A549 (cell line): ENCODE data around the gene REN. TPM values are rescaled to one million over a fixed set of nuclear protein-coding genes. Genes with fewer than 3 reads are reported as not detected.

Experiments
- ATAC-seq, 2 experiments: fragments of 200-7000 bp in 1 of 2; fragments of >200 bp in 1 of 2; cut with Nextera tagmentation in 1 of 2; cut with Tn5 transposase in 1 of 2; 3 replicates each; pipeline versions ENCODE4 v1.8.0 to v1.9.1; 2018 to 2020; ENCODE audit warnings: mild to moderate bottlenecking in 1 of 2, moderate library complexity in 1 of 2
- CTCF ChIA-PET: fragments of 300-600 bp; sonication (Branson Sonifier 250); formaldehyde crosslinking; extraction: SDS; loops from one replicate; lab custom pipeline; 2021; ENCODE audit warnings: antibody characterized with exemption, inconsistent platforms; lab: Yijun Ruan, JAX
- POLR2A ChIA-PET: fragments of 350-600 bp; formaldehyde crosslinking; extraction: SDS; loops from one replicate; lab custom pipeline; 2021; ENCODE audit warnings: antibody characterized with exemption, inconsistent platforms; lab: Yijun Ruan, JAX
- DNase-seq, 2 experiments: peaks; one replicate each; pipeline versions ENCODE4 v3.0.0 to v3.0.0-alpha.2; 2011 to 2016; ENCODE audit warnings: low read depth in 1 of 2, low spot score in 1 of 2
- FAIRE-seq: peaks from 2 replicates; lab custom pipeline; 2011; peaks lifted over from hg19 to GRCh38; lab: Jason Lieb, UNC
- H3K27ac ChIP-seq, 2 experiments: fragments of >200 bp; sonication (Bioruptor Twin); formaldehyde crosslinking; 3 replicates each; pipeline ENCODE4 v1.5.1; 2016 to 2017
- H3K4me1 ChIP-seq: fragments of >200 bp; sonication (Bioruptor Twin); formaldehyde crosslinking; 3 replicates; pipeline ENCODE4 v1.6.1; 2016
- H3K4me2 ChIP-seq: fragments of >200 bp; sonication (Bioruptor Twin); formaldehyde crosslinking; 3 replicates; pipeline ENCODE4 v1.6.1; 2016
- H3K4me3 ChIP-seq: fragments of >200 bp; sonication (Bioruptor Twin); formaldehyde crosslinking; 3 replicates; pipeline ENCODE4 v1.5.1; 2016
- H3K9me3 ChIP-seq: fragments of >200 bp; sonication (Bioruptor Twin); formaldehyde crosslinking; 3 replicates; pipeline ENCODE4 v1.6.1; 2016
- BCL3 ChIP-seq: fragments of >200 bp; sonication (Bioruptor Twin); formaldehyde crosslinking; IDR thresholded peaks from 3 replicates; pipeline ENCODE4 v1.6.1; 2016
- CBX2 ChIP-seq: fragments of 200-600 bp; sonication (generic); IDR thresholded peaks from 2 replicates; pipeline ENCODE4 v1.6.1; 2016; ENCODE audit warnings: low read depth, mild to moderate bottlenecking, borderline replicate concordance
- CEBPB ChIP-seq, 2 experiments: fragments of >200 bp in 1 of 2; sonication (Bioruptor Twin) in 1 of 2; formaldehyde crosslinking in 1 of 2; IDR thresholded peaks; 2 replicates each; pipeline ENCODE4 v1.6.1; 2012 to 2016
- CHD2 ChIP-seq: fragments of 150-350 bp; IDR thresholded peaks from 2 replicates; pipeline ENCODE4 v1.6.1; 2014; ENCODE audit warnings: low read length; ENCODE audit not compliant: partially characterized antibody
- EHF ChIP-seq: fragments of 250-450 bp; sonication (Bioruptor Pico); IDR thresholded peaks from 2 replicates; pipeline ENCODE4 v1.5.0; 2020; ENCODE audit warnings: mild to moderate bottlenecking
- EP300 ChIP-seq, 2 experiments: fragments of >200 bp; sonication (Bioruptor Twin); formaldehyde crosslinking; IDR thresholded peaks; 2 replicates in 1 of 2; 3 replicates in 1 of 2; pipeline ENCODE4 v1.6.1; 2016 to 2017
- ESRRA ChIP-seq: fragments of 150-350 bp; IDR thresholded peaks from 2 replicates; pipeline ENCODE4 v1.6.1; 2014; ENCODE audit warnings: mild to moderate bottlenecking, low read length, borderline replicate concordance
- FOSL2 ChIP-seq, 2 experiments: fragments of 450-650 bp in 1 of 2; fragments of >200 bp in 1 of 2; sonication (Bioruptor Twin) in 1 of 2; formaldehyde crosslinking; IDR thresholded peaks; 2 replicates each; pipeline versions ENCODE4 v1.5.0 to v1.6.1; 2016 to 2020; ENCODE audit warnings: mild to moderate bottlenecking in 1 of 2, moderate library complexity in 1 of 2
- HDAC2 ChIP-seq: fragments of 200-600 bp; sonication (generic); IDR thresholded peaks from 2 replicates; pipeline ENCODE4 v1.6.1; 2016
- HOXB13 ChIP-seq: fragments of 250-450 bp; sonication (Bioruptor Pico); IDR thresholded peaks from 2 replicates; pipeline ENCODE4 v1.5.0; 2020; ENCODE audit warnings: low read depth, mild to moderate bottlenecking, moderate library complexity
- JUN ChIP-seq, 2 experiments: fragments of >200 bp; sonication (Bioruptor Twin); formaldehyde crosslinking; IDR thresholded peaks; 2 replicates in 1 of 2; 3 replicates in 1 of 2; pipeline ENCODE4 v1.6.1; 2016 to 2017
- JUNB ChIP-seq: fragments of >200 bp; sonication (Bioruptor Twin); formaldehyde crosslinking; IDR thresholded peaks from 2 replicates; pipeline ENCODE4 v1.6.1; 2016
- KDM1A ChIP-seq: fragments of 200-600 bp; sonication (generic); IDR thresholded peaks from 2 replicates; pipeline ENCODE4 v1.6.1; 2016; ENCODE audit warnings: low read depth, mild to moderate bottlenecking
- KDM5A ChIP-seq: fragments of 200-600 bp; sonication (generic); IDR thresholded peaks from 2 replicates; pipeline ENCODE4 v1.6.1; 2016; ENCODE audit warnings: antibody characterized with exemption, mild to moderate bottlenecking
- MAX ChIP-seq: IDR thresholded peaks from 2 replicates; pipeline ENCODE4 v1.6.1; 2012
- NR3C1 ChIP-seq: fragments of >200 bp; sonication (Bioruptor Twin); formaldehyde crosslinking; IDR thresholded peaks from 3 replicates; pipeline ENCODE4 v1.6.1; 2017
- PBX3 ChIP-seq: IDR thresholded peaks from 2 replicates; pipeline ENCODE4 v1.6.1; 2012
- POLR2AphosphoS2 ChIP-seq: conservative IDR thresholded peaks from 2 replicates; pipeline ENCODE4 v1.6.1; 2012; ENCODE audit warnings: low read length, improper control_type of control experiment, inconsistent platforms
- RAD21 ChIP-seq, 2 experiments: fragments of >200 bp in 1 of 2; sonication (Bioruptor Twin) in 1 of 2; formaldehyde crosslinking in 1 of 2; IDR thresholded peaks in 1 of 2; conservative IDR thresholded peaks in 1 of 2; 2 replicates in 1 of 2; 3 replicates in 1 of 2; pipeline ENCODE4 v1.6.1; 2012 to 2018; ENCODE audit warnings: inconsistent platforms in 1 of 2
- RARB ChIP-seq: fragments of 250-450 bp; sonication (Bioruptor Pico); IDR thresholded peaks from 2 replicates; pipeline ENCODE4 v1.8.0; 2021; ENCODE audit warnings: mild to moderate bottlenecking, moderate library complexity
- REST ChIP-seq: fragments of 200-600 bp; sonication (generic); IDR thresholded peaks from 2 replicates; pipeline ENCODE4 v1.6.1; 2016; ENCODE audit warnings: antibody characterized with exemption, mild to moderate bottlenecking, moderate library complexity
- RFX5 ChIP-seq: fragments of 450-650 bp; IDR thresholded peaks from 2 replicates; pipeline ENCODE4 v1.7.1; 2014; ENCODE audit warnings: antibody characterized with exemption, mild to moderate bottlenecking, moderate library complexity
- SREBF2 ChIP-seq: fragments of 450-650 bp; IDR thresholded peaks from 2 replicates; pipeline ENCODE4 v1.6.1; 2014; ENCODE audit warnings: mild to moderate bottlenecking, moderate library complexity
- TFCP2L1 ChIP-seq: fragments of 250-450 bp; sonication (Bioruptor Pico); IDR thresholded peaks from 2 replicates; pipeline ENCODE4 v1.5.0; 2021; ENCODE audit warnings: mild to moderate bottlenecking
- TP53 ChIP-seq: fragments of 250-450 bp; sonication (Bioruptor Pico); IDR thresholded peaks from 2 replicates; pipeline ENCODE4 v1.5.0; 2021; ENCODE audit warnings: mild to moderate bottlenecking, moderate library complexity
- ZFP36 ChIP-seq: fragments of 450-650 bp; IDR thresholded peaks from 2 replicates; pipeline ENCODE4 v1.6.1; 2014; ENCODE audit warnings: borderline replicate concordance; ENCODE audit not compliant: partially characterized antibody
- ZSCAN20 ChIP-seq: fragments of 250-450 bp; sonication (Bioruptor Pico); IDR thresholded peaks from 2 replicates; pipeline ENCODE4 v1.8.0; 2022; ENCODE audit warnings: mild to moderate bottlenecking, moderate library complexity
- WGBS: methylation state at CpG from one replicate; pipeline ENCODE4 v1.1.6; 2017; ENCODE audit errors: missing lambda C conversion rate; 5-methylcytosine and 5-hydroxymethylcytosine counted together
- polyA plus RNA-seq, 4 experiments: library from polyadenylated mRNA; depleted of rRNA in 3 of 4; stranded (reverse); fragments of >200 nt; fragmentation: RNase III in 1 of 4; extraction: RNeasy Plus Mini Kit Qiagen cat#74134 plus additional on column Dnase treatment in 1 of 4; gene quantifications; 2 replicates in 3 of 4; 3 replicates in 1 of 4; pipeline ENCODE4 v1.2.3, GENCODE V29; 2011 to 2017

Gene REN
- polyA plus RNA-seq, 2 of the 4 experiments (the other 2 are of a cell fraction): not detected

- ATAC-seq: no peak
- Histone ChIP-seq H3K4me3 (no peak overlapping the region), H3K4me1 (peaks cover 34% of the 10 kb centered on the region), H3K9me3 (no peaks in the 10 kb centered on the region), H3K4me2 (no peak overlapping the region), H3K27ac (no peak overlapping the region)
- TF ChIP-seq JUNB: no peak
- no peak for TF ChIP-seq JUN (IDR thresholded peaks at IDR 0.05)
- no peak for TF ChIP-seq CHD2
- TF ChIP-seq EHF (CRISPR knock-in tag): no peak
- TF ChIP-seq ZSCAN20 (CRISPR knock-in tag): no peak
- no peak for TF ChIP-seq BCL3
- no peak for TF ChIP-seq POLR2AphosphoS2
- TF ChIP-seq EP300 (IDR thresholded peaks at IDR 0.05): no peak
- TF ChIP-seq RAD21 (conservative IDR thresholded peaks at IDR 0.05 in 1 of 2, IDR thresholded peaks at IDR 0.05 in 1 of 2): no peak
- TF ChIP-seq RFX5: no peak
- ChIA-PET CTCF (interaction anchor here (0.8 to 1.9 kb wide), 6 partner anchors 20 to 247 kb away, joined by 3 to 14 read pairs (median 4); partner anchors contain the start of gene SNRPE), POLR2A (no interaction called here)
- WGBS: 90% methylated on average over 20 of the region's 21 CpGs
- no peak for DNase-seq
- no peak for FAIRE-seq
Observed at GRCh38 chr1:204108312-204109141, 57.6 kb downstream of the REN start.

GRCh38 chr1:204107892-204108291 lies 58.2 kb downstream of the REN start:
- CTCF ChIA-PET: interaction anchor here (0.8 to 1.9 kb wide), 6 partner anchors 9 to 246 kb away, joined by 3 to 14 read pairs (median 4); partner anchors contain the start of gene SNRPE
- WGBS: 89% methylated on average over 2 of the region's 2 CpGs

GRCh38 chr1:204106825-204107224 lies 59.3 kb downstream of the REN start:
- ChIA-PET CTCF (interaction anchor here (1.4 to 1.9 kb wide), 3 partner anchors 11 to 22 kb away, joined by 3 to 14 read pairs (median 8); no protein-coding TSS in a partner anchor), POLR2A (no interaction called here)
- H3K4me2 ChIP-seq: no peak overlapping the region
- no peak for ATAC-seq
- FAIRE-seq: no peak
- peaks cover 46% of the 10 kb centered on the region for H3K4me1 ChIP-seq
- DNase-seq: no peak
- no peaks in the 10 kb centered on the region for H3K9me3 ChIP-seq
- no peak overlapping the region for H3K27ac ChIP-seq
- no peak overlapping the region for H3K4me3 ChIP-seq
- WGBS: 94% methylated on average over 1 of the region's 1 CpG
- TF ChIP-seq FOSL2 (IDR thresholded peaks at IDR 0.05) (no peak), FOSL2 (CRISPR knock-in tag; IDR thresholded peaks at IDR 0.05) (no peak), REST (no peak), KDM1A (peak; percentile 84; the same call in 1 of the 2 replicates), SREBF2 (no peak), TP53 (no peak), NR3C1 (no peak), HOXB13 (no peak), CBX2 (no peak), POLR2AphosphoS2 (no peak), CEBPB (IDR thresholded peaks at IDR 0.05) (no peak), KDM5A (no peak), HDAC2 (peak; percentile 64; the same call in 1 of the 2 replicates), RFX5 (no peak), MAX (no peak), ZSCAN20 (CRISPR knock-in tag) (no peak), JUNB (no peak), TFCP2L1 (no peak), ZFP36 (peak; percentile 82)

More at GRCh38 chr1:204107892-204108291, 58.2 kb downstream of the REN start:
- ATAC-seq: no peak
- Histone ChIP-seq H3K9me3 (no peaks in the 10 kb centered on the region), H3K4me2 (no peak overlapping the region), H3K4me1 (peaks cover 35% of the 10 kb centered on the region), H3K27ac (no peak overlapping the region), H3K4me3 (no peak overlapping the region)
- POLR2A ChIA-PET: no interaction called here
- TF ChIP-seq RARB (CRISPR knock-in tag) (no peak), PBX3 (no peak), ESRRA (no peak)
- DNase-seq: no peak
- FAIRE-seq: no peak
